Spleen (tissue), 7 donors: ENCODE measurements around the gene SET.
"Not testable (repeated sequence)": the region's sequence is repeated elsewhere in the genome, so short reads cannot be mapped to it uniquely, and the experiment has no call there.

Experiments
- CTCF ChIP-seq, 11 experiments: fragments of 200-600 bp in 7 of 11; fragments of 450-650 bp in 4 of 11; sonication (generic) in 4 of 11; IDR thresholded peaks in 8 of 11; conservative IDR thresholded peaks in 3 of 11; 1 replicate in 7 of 11; 2 replicates in 4 of 11; pipeline versions ENCODE4 v1.4.0 to v1.8.0; 2016 to 2021; ENCODE audit warnings: antibody characterized with exemption in 11 of 11, inconsistent platforms in 4 of 11, mild to moderate bottlenecking in 1 of 11
- POLR2A ChIP-seq, 3 donors: fragments of 450-650 bp; IDR thresholded peaks; one replicate each; pipeline ENCODE4 v1.5.1; 2017; ENCODE audit warnings: antibody characterized with exemption in 3 of 3, mild to moderate bottlenecking in 1 of 3
- donor health status: DM: no; HTN: no; CAD: no; lungs with moderate emphysema.
- donor health status: DM: no; HTN: no; CAD: no.
- donor health status: DM: no; HTN: no; CAD: no.

GRCh38 chr9:128666481-128666941 is 22.5 kb upstream of the SET start:
- not testable (repeated sequence) for TF ChIP-seq CTCF (IDR thresholded peaks at IDR 0.05 in 8 of 11, conservative IDR thresholded peaks at IDR 0.05 in 3 of 11); POLR2A (IDR thresholded peaks at IDR 0.05)
